ENCODE data around the gene CST5.
"Not testable (repeated sequence)": the region's sequence is repeated elsewhere in the genome, so short reads cannot be mapped to it uniquely, and the experiment has no call there.

CST5 gene

DNA sequence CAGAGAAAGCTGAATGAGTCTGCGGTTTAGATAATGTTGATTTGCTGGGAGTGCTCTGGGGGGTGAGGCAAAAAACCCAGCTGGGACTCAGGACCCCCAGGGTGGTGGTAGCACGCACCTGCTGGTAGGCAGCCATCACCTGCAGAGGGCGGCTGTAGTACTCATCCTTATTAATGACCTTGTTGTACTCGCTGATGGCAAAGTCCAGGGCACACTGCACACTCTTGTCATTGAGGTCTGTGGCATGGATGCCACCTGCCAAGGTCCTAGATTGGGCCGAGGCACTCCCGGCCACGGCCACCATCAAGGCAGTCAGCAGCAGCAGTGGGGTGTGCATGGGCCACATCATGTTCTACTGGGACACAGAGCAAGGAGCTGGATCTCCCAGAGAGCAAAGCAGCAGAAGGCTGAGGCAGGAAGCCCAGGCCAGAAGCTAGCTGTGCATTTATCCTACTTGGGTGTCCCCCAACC, at the start of gene CST5:
CST5 (minus strand) TSS at position 421 of the 471 bp plus-strand sequence; CDS start at position 349, 72 bp downstream.
- DNase-seq (ENCODE audit: low spot score), result no peak

GRCh38 chr20:23928788-23929187, 49.2 kb upstream of the CST5 start:
- no peak for DNase-seq (ENCODE audit: low spot score)

- DNase-seq (ENCODE audit: low spot score), result no peak
Observed at GRCh38 chr20:23928353-23928752, 48.8 kb upstream of the CST5 start.

GRCh38 chr20:23926944-23927872, 47.7 kb upstream of the CST5 start:
- no peak for DNase-seq (ENCODE audit: low spot score)

DNA sequence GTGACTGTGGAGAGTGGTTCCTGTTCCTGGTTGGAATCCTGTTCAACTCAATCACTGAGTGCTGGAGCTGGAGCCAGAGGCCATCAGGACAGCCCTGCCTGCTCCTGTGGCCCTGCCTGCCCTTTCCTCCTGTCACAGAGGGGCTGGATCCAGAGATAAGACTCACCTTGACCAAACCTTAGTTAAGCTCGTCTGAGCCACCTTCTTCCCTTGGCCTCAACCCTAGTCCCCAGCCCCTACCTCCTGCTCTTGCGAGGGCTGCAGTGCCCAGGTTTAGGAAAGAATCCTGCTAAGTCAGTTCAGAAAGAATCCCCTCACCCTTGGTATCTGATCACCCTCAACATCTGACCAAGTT, 47.0 kb upstream of the CST5 start:
- DNase-seq (ENCODE audit: low spot score), result no peak

- DNase-seq (ENCODE audit: low spot score), result no peak
Observed at GRCh38 chr20:23925789-23926525, 46.4 kb upstream of the CST5 start.

- DNase-seq (ENCODE audit: low spot score), result no peak
Observed at GRCh38 chr20:23924751-23925150, 45.2 kb upstream of the CST5 start.

DNA sequence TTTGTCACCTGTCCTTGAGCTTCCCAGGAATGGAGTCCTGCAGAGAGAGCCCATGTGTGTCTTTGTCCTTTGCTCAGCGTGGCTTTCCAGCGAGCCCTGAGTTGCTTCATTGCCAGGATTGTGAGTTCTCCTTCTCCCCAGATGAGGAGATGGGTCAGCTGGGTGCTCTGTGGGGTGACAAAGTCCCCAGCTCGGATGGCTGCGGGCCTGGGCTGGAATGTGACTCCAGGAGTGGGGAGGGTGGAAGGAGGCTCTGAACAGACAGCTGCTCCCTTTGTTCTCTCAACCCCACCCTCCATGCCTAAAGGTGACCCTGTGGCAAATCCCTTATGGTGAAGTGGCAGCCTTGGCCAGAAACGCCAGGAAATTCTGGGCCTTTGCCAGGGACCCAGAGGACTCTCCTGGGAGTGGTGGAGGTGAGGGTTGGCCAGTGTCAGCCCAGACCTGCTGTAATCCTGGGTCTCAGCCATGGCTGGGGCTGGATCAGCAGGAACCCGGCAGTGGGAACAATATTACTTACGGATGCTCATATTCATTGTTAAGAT, 44.4 kb upstream of the CST5 start:
- no peak for DNase-seq (ENCODE audit: low spot score)

DNA sequence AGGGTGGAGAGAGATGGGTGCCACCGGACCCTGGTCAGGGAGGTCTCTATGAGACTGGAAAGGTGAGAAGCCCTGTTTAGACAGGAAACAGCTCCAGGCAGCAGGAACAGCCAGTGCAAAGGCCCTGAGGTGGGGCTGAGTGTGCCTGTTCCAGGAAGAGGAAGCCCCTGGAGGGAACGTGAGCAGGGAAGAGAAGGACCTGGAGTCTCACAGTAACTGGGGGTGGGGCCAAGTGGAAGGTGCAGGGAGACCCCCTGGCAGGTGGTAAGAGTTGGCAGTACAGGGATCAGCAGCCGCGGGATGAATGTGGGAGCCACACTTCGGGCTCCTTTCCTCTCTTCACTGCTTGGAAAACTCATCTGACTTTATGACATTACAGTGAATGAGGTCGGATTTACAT, 43.8 kb upstream of the CST5 start:
- no peak for DNase-seq (ENCODE audit: low spot score)

DNA sequence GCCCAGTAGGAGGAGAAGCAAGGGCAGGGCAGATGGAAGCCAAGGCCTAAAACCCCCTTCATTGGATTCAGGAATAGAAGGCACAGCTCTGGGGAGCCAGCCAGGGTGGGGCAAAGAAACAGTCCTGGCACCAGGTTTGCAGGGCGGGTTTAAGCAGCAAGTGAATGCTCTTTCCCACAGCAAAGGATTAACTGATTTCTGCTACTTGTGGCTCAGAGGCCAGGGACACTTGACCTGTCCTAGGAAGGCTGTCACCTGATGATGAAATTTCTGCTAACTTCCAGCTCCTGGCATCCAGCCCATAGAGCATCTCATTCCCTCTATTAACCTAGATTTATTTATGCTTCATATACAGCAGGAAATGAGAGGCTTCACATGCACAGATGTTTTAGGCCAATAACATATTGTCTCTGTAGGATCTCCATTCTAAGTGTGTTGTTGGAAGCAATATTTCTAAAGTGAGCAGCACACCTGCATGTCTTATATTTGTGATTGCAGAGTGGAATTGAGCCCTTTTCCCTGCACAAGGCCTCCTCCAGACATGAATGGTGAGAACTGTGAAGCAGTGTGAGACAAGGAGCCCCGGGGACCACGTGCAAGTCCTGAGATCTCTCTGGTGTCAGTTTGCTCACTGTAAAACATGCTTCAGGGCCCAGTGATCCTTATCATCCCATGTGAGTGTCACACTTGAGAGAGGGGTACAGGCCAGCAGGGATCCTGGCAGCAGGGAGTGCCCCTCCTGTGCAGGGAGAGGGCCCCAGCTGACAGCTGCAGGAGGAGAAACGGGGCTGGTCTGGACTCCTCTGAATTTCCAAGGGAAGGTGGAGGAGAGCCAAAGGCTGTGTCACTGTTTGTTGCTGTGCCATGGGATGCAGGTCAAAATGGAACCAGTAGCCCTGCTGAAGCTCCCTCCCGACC, 41.1 kb upstream of the CST5 start:
- no peak for DNase-seq (ENCODE audit: low spot score)

DNA sequence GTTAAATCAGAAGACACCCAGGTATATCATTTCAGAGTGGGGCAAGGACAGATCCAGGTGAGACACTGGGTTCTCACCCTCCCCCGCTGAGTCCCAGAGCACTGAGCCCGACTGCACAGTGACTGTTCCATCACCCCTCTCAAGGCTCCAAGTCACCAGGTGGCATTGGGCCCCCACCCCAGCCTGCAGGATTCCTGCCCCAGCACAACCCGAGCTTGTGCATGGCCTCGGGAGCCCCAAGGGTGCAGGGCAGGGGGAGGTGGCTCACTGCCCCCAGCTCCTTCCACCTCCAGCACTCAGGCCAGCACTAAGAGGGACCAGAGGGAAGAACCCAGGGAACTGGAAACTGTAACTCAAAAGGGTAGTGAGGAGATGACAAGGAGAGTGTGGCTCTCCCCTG, 39.3 kb upstream of the CST5 start:
- DNase-seq (ENCODE audit: low spot score), result no peak

- no peak for DNase-seq (ENCODE audit: low spot score)
Observed at GRCh38 chr20:23918101-23918862, 38.7 kb upstream of the CST5 start.

GRCh38 chr20:23917024-23917725, 37.6 kb upstream of the CST5 start:
- no peak for DNase-seq (ENCODE audit: low spot score)

GRCh38 chr20:23915844-23916243, 36.3 kb upstream of the CST5 start:
- no peak for DNase-seq (ENCODE audit: low spot score)

- DNase-seq (ENCODE audit: low spot score), result not testable (repeated sequence)
Observed at GRCh38 chr20:23914469-23914868, 34.9 kb upstream of the CST5 start.

- no peak for DNase-seq (ENCODE audit: low spot score)
Observed at GRCh38 chr20:23910210-23910609, 30.7 kb upstream of the CST5 start.

GRCh38 chr20:23909390-23909789, 29.8 kb upstream of the CST5 start:
- DNase-seq (ENCODE audit: low spot score), result no peak

- DNase-seq (ENCODE audit: low spot score), result no peak
Observed at GRCh38 chr20:23907579-23907978, 28.0 kb upstream of the CST5 start.

- not testable (repeated sequence) for DNase-seq (ENCODE audit: low spot score)
Observed at GRCh38 chr20:23902396-23902795, 22.8 kb upstream of the CST5 start.

DNA sequence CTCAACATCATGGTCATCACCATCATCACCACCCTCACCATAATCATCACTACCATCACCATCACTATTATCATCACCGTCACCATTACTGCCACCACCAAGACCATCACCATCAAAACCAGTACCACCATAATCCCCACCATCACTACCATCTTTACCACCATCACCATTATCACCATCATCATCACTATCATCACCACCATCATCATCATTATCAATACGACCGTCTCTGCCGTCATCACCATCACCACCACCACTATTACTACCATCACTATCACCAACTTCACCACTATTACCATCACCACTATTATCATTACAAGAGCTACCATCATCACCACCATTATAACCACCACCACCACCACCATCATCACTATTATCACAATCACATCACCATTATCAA, 11.3 kb upstream of the CST5 start:
- not testable (repeated sequence) for DNase-seq (ENCODE audit: low spot score)

Measured in AG08396 (cell line).